Right lobe of liver (tissue), 4 donors: ENCODE data around the gene PCAT7.

Source experiments
- CTCF ChIP-seq, 4 donors: fragments of 200-600 bp in 3 of 4; fragments of 450-650 bp in 1 of 4; IDR thresholded peaks; one replicate each; pipeline versions ENCODE4 v1.5.1 to v1.8.0; 2016 to 2022; ENCODE audit warnings: antibody characterized with exemption in 4 of 4, mild to moderate bottlenecking in 2 of 4
- POLR2A ChIP-seq: fragments of 450-650 bp; IDR thresholded peaks from one replicate; pipeline ENCODE4 v1.6.1; 2017; ENCODE audit warnings: antibody characterized with exemption, mild to moderate bottlenecking
- donor health status: DM: no; HTN: no; CAD: no.
- donor health status: DM: no; HTN: no; CAD: no.
- donor health status: DM: no; HTN: yes; CAD: no.

- no peak for TF ChIP-seq CTCF (IDR thresholded peaks at IDR 0.05)
- no peak for TF ChIP-seq POLR2A
Observed at GRCh38 chr9:94511955-94512265, 43.0 kb upstream of the PCAT7 start.
